Smooth muscle cell (in vitro differentiated cells): ENCODE data around the gene NR2F1. TPM values are rescaled to one million over a fixed set of nuclear protein-coding genes. Genes with fewer than 3 reads are reported as not detected.

Experiments used
- DNase-seq: peaks from one replicate; lab custom pipeline; 2025; ENCODE audit not compliant: unreplicated experiment; lab: John Stamatoyannopoulos, UW
- H2AFZ ChIP-seq: fragments of 200-600 bp; sonication (generic); 2 replicates; pipeline ENCODE4 v1.6.0; 2016; ENCODE audit warnings: antibody characterized with exemption, low read depth, mild to moderate bottlenecking
- H3F3A ChIP-seq: fragments of 200-600 bp; sonication (generic); 2 replicates; pipeline ENCODE4 v1.6.0; 2017; ENCODE audit warnings: antibody characterized with exemption, low read depth
- H3K27ac ChIP-seq: fragments of 200-600 bp; sonication (generic); 2 replicates; pipeline ENCODE4 v1.5.1; 2016; ENCODE audit warnings: low read depth, mild to moderate bottlenecking
- H3K27me3 ChIP-seq: fragments of 200-600 bp; sonication (generic); 2 replicates; pipeline ENCODE4 v1.6.1; 2016; ENCODE audit warnings: low read depth, mild to moderate bottlenecking
- H3K36me3 ChIP-seq: fragments of 200-600 bp; sonication (generic); 2 replicates; pipeline ENCODE4 v1.5.1; 2016; ENCODE audit warnings: low read depth
- H3K4me1 ChIP-seq: fragments of 200-600 bp; sonication (generic); 2 replicates; pipeline ENCODE4 v1.5.1; 2016; ENCODE audit warnings: low read depth
- H3K4me2 ChIP-seq: fragments of 200-600 bp; sonication (generic); 2 replicates; pipeline ENCODE4 v1.6.0; 2016; ENCODE audit warnings: mild to moderate bottlenecking
- H3K4me3 ChIP-seq: fragments of 200-600 bp; sonication (generic); 2 replicates; pipeline ENCODE4 v1.5.1; 2016; ENCODE audit warnings: mild to moderate bottlenecking
- H3K79me2 ChIP-seq: fragments of 200-600 bp; sonication (generic); 2 replicates; pipeline ENCODE4 v1.6.0; 2016; ENCODE audit warnings: low read depth, mild to moderate bottlenecking
- H3K9ac ChIP-seq: fragments of 200-600 bp; sonication (generic); 2 replicates; pipeline ENCODE4 v1.6.0; 2016; ENCODE audit warnings: low read depth
- H3K9me3 ChIP-seq: fragments of 200-600 bp; sonication (generic); replicated peaks from 2 replicates; pipeline ENCODE4 v1.5.1; 2016; ENCODE audit warnings: low read depth
- H4K20me1 ChIP-seq: fragments of 200-600 bp; sonication (generic); 2 replicates; pipeline ENCODE4 v1.6.0; 2016; ENCODE audit warnings: low read depth
- CTCF ChIP-seq: fragments of 200-600 bp; sonication (generic); IDR thresholded peaks from 2 replicates; pipeline ENCODE4 v1.5.1; 2017; ENCODE audit warnings: borderline replicate concordance, mild to moderate bottlenecking, antibody characterized with exemption; ENCODE audit not compliant: insufficient read depth, poor library complexity, severe bottlenecking
- WGBS: methylation state at CpG from one replicate; pipeline ENCODE4 v1.1.7; 2016; ENCODE audit warnings: low lambda C conversion rate; 5-methylcytosine and 5-hydroxymethylcytosine counted together
- polyA plus RNA-seq: library from polyadenylated mRNA; unstranded; fragments of >200 nt; fragmentation: Nextera tagmentation; extraction: Ambion mirVana; gene quantifications from 2 replicates; pipeline ENCODE4 v1.2.1, GENCODE V29; 2016
- total RNA-seq: library from RNA; depleted of rRNA; stranded (reverse); fragments of >200 nt; gene quantifications from 2 replicates; pipeline ENCODE4 v1.2.3, GENCODE V29; 2014

NR2F1 gene
- total and polyA plus RNA-seq, 2 experiments from 2014 or later, result 6.0 to 8.2 TPM

- Histone ChIP-seq H4K20me1 (peaks cover 4% of the 10 kb centered on the region), H3K27me3 (peaks cover 100% of the 10 kb centered on the region), H3K4me2 (peak overlapping the region; percentile 21), H3K9me3 (no peaks in the 10 kb centered on the region), H3F3A (no peaks in the 10 kb centered on the region), H3K9ac (no peak overlapping the region), H3K27ac (no peak overlapping the region), H3K4me1 (peaks cover 39% of the 10 kb centered on the region), H3K36me3 (no peaks in the 10 kb centered on the region), H3K79me2 (no peaks in the 10 kb centered on the region), H2AFZ (no peak overlapping the region), H3K4me3 (no peak overlapping the region)
- no peak for TF ChIP-seq CTCF
- 8% methylated on average over 17 of the region's 17 CpGs for WGBS
- no peak for DNase-seq
These were observed 16.5 kb downstream of the NR2F1 start for GRCh38 chr5:93599399-93600120.

GRCh38 chr5:93600409-93601070 lies 17.5 kb downstream of the NR2F1 start:
- peaks cover 31% of the 10 kb centered on the region for H3K4me1 ChIP-seq
- H3K27me3 ChIP-seq, result peaks cover 100% of the 10 kb centered on the region
- H2AFZ ChIP-seq, result no peak overlapping the region
- H3K9ac ChIP-seq, result no peak overlapping the region
- H3K4me3 ChIP-seq, result no peak overlapping the region
- no peak overlapping the region for H3K27ac ChIP-seq
- H3K36me3 ChIP-seq, result no peaks in the 10 kb centered on the region
- H3K9me3 ChIP-seq, result no peaks in the 10 kb centered on the region
- no peak for TF ChIP-seq CTCF
- WGBS, result 18% methylated on average over 8 of the region's 8 CpGs
- no peak for DNase-seq
- H3K4me2 ChIP-seq, result no peak overlapping the region
- no peaks in the 10 kb centered on the region for H3K79me2 ChIP-seq
- H4K20me1 ChIP-seq, result no peaks in the 10 kb centered on the region
- H3F3A ChIP-seq, result no peaks in the 10 kb centered on the region

GRCh38 chr5:93601071-93601801 lies 18.2 kb downstream of the NR2F1 start:
- peaks cover 27% of the 10 kb centered on the region for H3K4me1 ChIP-seq
- 22% methylated on average over 3 of the region's 3 CpGs for WGBS
- no peak for TF ChIP-seq CTCF
- no peak overlapping the region for H3K9ac ChIP-seq
- H2AFZ ChIP-seq, result no peak overlapping the region
- H3K27ac ChIP-seq, result no peak overlapping the region
- H3K4me3 ChIP-seq, result no peak overlapping the region
- H3K27me3 ChIP-seq, result peaks cover 100% of the 10 kb centered on the region
- no peaks in the 10 kb centered on the region for H3K36me3 ChIP-seq
- no peaks in the 10 kb centered on the region for H3K79me2 ChIP-seq
- H3F3A ChIP-seq, result no peaks in the 10 kb centered on the region
- no peaks in the 10 kb centered on the region for H4K20me1 ChIP-seq
- H3K9me3 ChIP-seq, result no peaks in the 10 kb centered on the region
- no peak overlapping the region for H3K4me2 ChIP-seq
- DNase-seq, result no peak
